ENCODE measurements around the gene DUSP11. TPM values are rescaled to one million over a fixed set of nuclear protein-coding genes. Genes with fewer than 3 reads are reported as not detected.

The DUSP11 gene
- total RNA-seq (ENCODE audit: unreplicated experiment), result 32.4 TPM
- long read RNA-seq, transcript DUSP11-201 (9 exons, 1,653 nt), result major isoform, 26 of 29 reads
- long read RNA-seq, partial matches to known transcripts, result 1 of 29 reads
- long read RNA-seq, other reads (novel, unspliced or antisense), result 2 of 29 reads

GRCh38 chr2:73779467-73780236 lies at the start of gene DUSP11:
TSS of gene DUSP11 (minus strand) at chr2:73780103. CDS start at chr2:73779974, 129 bp downstream.
- H3K4me3 Mint-ChIP-seq (ENCODE audit: unreplicated experiment), result peak within 1 kb of the TSS; percentile 99
- H3K9me3 Mint-ChIP-seq (ENCODE audit: unreplicated experiment), result no peaks in the 10 kb centered on the region
- peak; percentile 98 for TF ChIP-seq CTCF (IDR thresholded peaks at IDR 0.05; ENCODE audit: unreplicated experiment)
- H3K27me3 Mint-ChIP-seq (ENCODE audit: unreplicated experiment), result peaks cover 1% of the 10 kb centered on the region
- peak; percentile 98 for DNase-seq (ENCODE audit: low spot score)
- peak within 1 kb of the TSS; percentile 96 for H3K27ac Mint-ChIP-seq (ENCODE audit: unreplicated experiment)
- peaks cover 4% of the 10 kb centered on the region for H3K4me1 Mint-ChIP-seq (ENCODE audit: unreplicated experiment)
- peaks cover 9% of the 10 kb centered on the region for H3K36me3 Mint-ChIP-seq (ENCODE audit: low read depth, unreplicated experiment)

- DNase-seq (ENCODE audit: low spot score), result peak; percentile 86
- peak within 1 kb of the TSS; percentile 82 for H3K27ac Mint-ChIP-seq (ENCODE audit: unreplicated experiment)
- peaks cover 5% of the 10 kb centered on the region for H3K36me3 Mint-ChIP-seq (ENCODE audit: low read depth, unreplicated experiment)
- H3K4me1 Mint-ChIP-seq (ENCODE audit: unreplicated experiment), result peaks cover 17% of the 10 kb centered on the region
- TF ChIP-seq CTCF (IDR thresholded peaks at IDR 0.05; ENCODE audit: unreplicated experiment), result no peak
- peaks cover 1% of the 10 kb centered on the region for H3K27me3 Mint-ChIP-seq (ENCODE audit: unreplicated experiment)
- no peaks in the 10 kb centered on the region for H3K9me3 Mint-ChIP-seq (ENCODE audit: unreplicated experiment)
- H3K4me3 Mint-ChIP-seq (ENCODE audit: unreplicated experiment), result peak within 1 kb of the TSS; percentile 97
These were observed 49.1 kb upstream of the DUSP11 start, which contains the start of gene STAMBP for GRCh38 chr2:73828818-73829570. TSS of gene STAMBP (plus strand) at chr2:73828961. CDS start at chr2:73830857, 1,896 bp downstream.

GRCh38 chr2:73828389-73828817 lies 48.5 kb upstream of the DUSP11 start:
- Mint-ChIP-seq H3K4me3 (ENCODE audit: unreplicated experiment) (peak overlapping the region; percentile 97), H3K27ac (ENCODE audit: unreplicated experiment) (peak overlapping the region; percentile 82)
- DNase-seq (ENCODE audit: low spot score), result no peak

GRCh38 chr2:73827660-73828388 lies 47.9 kb upstream of the DUSP11 start:
- no peak overlapping the region for H3K4me3 Mint-ChIP-seq (ENCODE audit: unreplicated experiment)
- peaks cover 3% of the 10 kb centered on the region for H3K27me3 Mint-ChIP-seq (ENCODE audit: unreplicated experiment)
- H3K9me3 Mint-ChIP-seq (ENCODE audit: unreplicated experiment), result no peaks in the 10 kb centered on the region
- H3K36me3 Mint-ChIP-seq (ENCODE audit: low read depth, unreplicated experiment), result peaks cover 5% of the 10 kb centered on the region
- H3K4me1 Mint-ChIP-seq (ENCODE audit: unreplicated experiment), result peaks cover 22% of the 10 kb centered on the region
- DNase-seq (ENCODE audit: low spot score), result no peak
- TF ChIP-seq CTCF (IDR thresholded peaks at IDR 0.05; ENCODE audit: unreplicated experiment), result no peak
- H3K27ac Mint-ChIP-seq (ENCODE audit: unreplicated experiment), result no peak overlapping the region

More at GRCh38 chr2:73828389-73828817, 48.5 kb upstream of the DUSP11 start:
- Mint-ChIP-seq H3K36me3 (ENCODE audit: low read depth, unreplicated experiment) (peaks cover 5% of the 10 kb centered on the region), H3K4me1 (ENCODE audit: unreplicated experiment) (peaks cover 18% of the 10 kb centered on the region), H3K27me3 (ENCODE audit: unreplicated experiment) (peaks cover 1% of the 10 kb centered on the region), H3K9me3 (ENCODE audit: unreplicated experiment) (no peaks in the 10 kb centered on the region)
- TF ChIP-seq CTCF (IDR thresholded peaks at IDR 0.05; ENCODE audit: unreplicated experiment), result no peak
